ENCODE data around the gene SOAT1.

- TF ChIP-seq CTCF (conservative IDR thresholded peaks at IDR 0.05) (peak; percentile 62), EZH2 (IDR thresholded peaks at IDR 0.05; ENCODE audit: low read depth) (no peak)
Observed at GRCh38 chr1:179251675-179252074, 41.9 kb upstream of the SOAT1 start.
